GM10847 (cell line): ENCODE data around the gene GSDME.

ENCODE experiments used
- POLR2A ChIP-seq: IDR thresholded peaks from 2 replicates; pipeline ENCODE4 v1.6.1; 2011; ENCODE audit not compliant: insufficient read length; ENCODE audit errors: extremely low read depth

Gene GSDME

DNA sequence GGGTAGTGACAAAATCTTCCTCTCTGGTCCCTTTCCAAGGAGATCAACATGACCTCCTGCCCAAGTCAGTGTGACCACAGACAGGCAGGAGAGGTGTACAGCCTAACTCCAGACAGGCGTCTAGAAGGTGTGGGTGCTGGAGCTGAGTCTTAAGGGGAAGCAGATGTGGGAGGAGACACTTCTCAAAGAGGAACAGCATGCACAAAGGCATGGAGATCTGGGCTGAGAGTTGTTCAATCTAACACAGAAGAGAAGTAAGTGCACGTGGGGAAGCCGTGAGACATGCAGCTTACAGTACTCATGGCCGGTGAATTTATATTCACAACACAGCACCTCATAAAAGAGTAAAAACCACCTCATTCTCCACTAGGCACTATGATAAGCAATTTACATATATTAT is 23.8 kb upstream of the GSDME start:
- TF ChIP-seq POLR2A: no peak

DNA sequence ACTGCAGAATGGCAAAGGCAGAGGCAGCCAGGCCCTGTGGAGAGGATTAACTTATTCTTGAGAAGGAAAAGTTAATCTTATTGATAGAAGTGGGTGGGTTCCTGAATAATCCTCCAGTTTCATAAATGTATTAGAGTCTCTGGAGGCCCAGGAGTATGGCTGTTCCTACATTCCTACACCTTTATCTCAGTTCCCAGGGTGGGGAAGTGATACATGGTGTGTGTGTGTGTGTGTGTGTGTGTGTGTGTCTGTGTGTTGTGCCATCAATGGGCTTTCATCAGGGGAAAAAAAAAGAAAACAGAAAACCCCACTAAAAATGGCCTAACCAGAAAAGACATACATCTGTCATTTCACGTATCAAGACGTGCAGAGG is 22.0 kb upstream of the GSDME start:
- TF ChIP-seq POLR2A: no peak

DNA sequence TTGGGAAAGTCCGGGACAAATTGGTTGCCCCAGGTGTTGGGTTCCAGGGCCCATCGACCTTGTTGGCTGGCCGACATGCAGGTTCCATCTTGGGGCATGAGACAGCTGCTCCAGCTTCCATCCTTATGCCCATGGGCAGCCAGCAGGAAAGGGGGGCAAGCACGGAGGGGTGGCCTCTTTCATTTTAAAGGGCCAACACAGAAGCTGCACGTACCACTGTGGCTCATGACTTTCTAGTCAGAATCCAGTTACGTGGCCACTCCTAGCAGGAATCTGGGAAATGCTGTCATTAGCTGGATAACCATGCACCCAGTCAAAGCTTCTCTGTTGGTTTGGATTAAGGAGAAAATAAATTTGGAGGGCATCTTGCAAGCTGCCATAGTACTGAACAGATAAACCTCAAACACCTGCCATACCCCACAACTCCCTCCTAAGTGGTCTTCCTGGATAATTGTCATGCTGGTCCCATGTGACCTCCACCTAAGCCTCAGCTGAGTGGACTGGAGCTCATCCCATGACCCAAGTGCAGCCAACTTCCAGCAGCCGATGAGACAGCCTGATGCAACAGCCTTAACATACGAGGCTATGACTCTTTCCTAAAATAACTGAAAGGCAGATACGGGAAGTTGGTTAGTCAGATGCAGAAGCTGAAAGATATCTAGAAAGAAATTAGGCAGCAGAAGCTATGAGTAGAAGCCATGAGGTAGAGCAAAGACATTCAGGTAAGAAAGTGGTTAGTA is 21.4 kb upstream of the GSDME start:
- no peak for TF ChIP-seq POLR2A

DNA sequence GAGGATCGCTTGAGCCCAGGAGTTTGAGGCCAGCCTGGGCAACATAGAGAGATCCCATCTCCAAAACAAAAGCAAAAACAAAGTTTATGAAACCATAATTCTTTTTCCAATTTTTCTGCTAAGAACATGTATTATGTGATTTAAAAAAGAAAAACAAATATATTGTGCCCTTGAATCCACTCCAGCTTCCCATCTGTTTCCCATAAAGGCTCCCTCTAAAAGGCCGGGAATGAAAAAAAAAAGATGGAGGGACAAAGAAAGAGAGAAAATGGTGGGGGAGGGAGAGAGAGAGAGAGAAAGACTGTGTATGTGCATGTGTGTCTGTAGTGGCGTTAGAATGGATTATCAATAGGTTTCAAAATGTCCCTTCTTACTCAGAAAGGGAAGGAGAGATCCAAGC is 20.5 kb upstream of the GSDME start:
- no peak for TF ChIP-seq POLR2A

DNA sequence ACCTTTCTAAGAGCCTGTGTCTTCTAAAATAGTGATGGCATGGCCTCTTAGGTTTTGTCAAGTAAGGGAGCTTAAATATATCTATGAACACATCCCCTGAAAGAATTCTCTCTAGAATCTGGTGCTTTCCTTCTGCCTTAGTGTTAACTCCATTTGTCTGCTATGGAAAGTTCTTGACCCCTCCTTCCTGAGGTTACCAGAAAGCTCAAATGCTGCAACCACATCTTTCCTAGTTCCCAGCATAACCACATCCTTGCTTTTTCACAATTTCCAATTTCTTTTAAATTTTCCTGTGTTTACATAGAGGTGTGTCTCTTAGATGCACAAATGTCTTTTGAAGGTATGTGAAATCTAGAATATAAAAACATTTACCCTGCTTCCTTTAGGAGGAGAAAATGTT is 16.4 kb upstream of the GSDME start:
- TF ChIP-seq POLR2A: no peak

DNA sequence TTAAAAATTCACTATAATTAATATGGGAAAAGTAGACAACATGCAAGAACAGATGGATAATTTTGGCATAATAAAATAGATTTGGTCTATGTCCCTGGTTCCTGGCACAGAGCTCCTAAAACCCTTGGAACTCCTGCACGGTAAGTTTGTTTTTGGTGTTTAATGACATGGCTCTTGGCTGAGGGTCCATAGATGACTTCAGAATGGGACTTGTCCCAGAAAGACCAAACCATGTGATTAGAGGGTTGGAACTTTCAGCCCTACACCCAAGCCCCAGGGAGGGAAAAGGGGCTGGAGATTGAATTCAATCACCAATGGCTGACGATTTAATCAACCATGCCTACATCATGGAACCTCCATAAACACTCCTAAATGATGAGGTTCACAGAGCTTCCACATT is 12.6 kb upstream of the GSDME start:
- no peak for TF ChIP-seq POLR2A

DNA sequence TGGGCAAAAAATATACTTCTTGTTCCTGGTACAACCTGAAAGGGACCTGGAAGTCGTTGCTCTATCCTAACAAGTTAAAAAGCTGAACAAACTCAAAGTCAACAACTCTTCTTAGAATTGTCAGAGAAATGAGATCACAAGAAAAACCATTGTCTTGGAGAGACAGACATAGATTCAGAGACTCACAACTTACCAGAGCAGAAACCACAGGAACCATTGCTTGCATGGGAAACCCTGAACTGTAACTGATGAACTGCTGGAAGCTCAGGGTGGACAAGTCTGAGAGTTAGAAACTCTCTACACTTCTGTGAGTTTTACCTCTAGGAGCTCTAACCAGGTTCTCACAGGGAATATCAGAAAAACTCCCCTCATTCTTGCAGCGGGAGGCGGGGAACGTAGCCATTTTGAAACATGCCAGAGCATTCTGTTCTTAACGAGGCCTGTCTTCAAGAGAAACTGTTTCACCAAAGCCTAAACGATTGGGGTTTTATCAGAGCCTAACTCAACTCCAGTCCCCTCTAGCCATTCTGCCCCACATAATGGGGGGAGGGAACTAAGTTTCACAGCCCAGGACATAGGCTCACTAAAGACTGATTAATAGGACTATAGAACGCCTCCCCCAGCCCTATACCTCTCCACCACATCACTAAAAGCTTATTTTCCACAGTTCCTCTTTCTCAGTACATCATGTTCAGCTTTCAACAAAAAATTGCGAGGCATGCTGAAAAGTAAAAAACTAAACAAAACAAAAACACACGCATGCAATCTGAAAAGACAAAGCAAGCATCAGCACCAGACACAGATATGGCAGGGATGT is 12.0 kb upstream of the GSDME start:
- TF ChIP-seq POLR2A: no peak

DNA sequence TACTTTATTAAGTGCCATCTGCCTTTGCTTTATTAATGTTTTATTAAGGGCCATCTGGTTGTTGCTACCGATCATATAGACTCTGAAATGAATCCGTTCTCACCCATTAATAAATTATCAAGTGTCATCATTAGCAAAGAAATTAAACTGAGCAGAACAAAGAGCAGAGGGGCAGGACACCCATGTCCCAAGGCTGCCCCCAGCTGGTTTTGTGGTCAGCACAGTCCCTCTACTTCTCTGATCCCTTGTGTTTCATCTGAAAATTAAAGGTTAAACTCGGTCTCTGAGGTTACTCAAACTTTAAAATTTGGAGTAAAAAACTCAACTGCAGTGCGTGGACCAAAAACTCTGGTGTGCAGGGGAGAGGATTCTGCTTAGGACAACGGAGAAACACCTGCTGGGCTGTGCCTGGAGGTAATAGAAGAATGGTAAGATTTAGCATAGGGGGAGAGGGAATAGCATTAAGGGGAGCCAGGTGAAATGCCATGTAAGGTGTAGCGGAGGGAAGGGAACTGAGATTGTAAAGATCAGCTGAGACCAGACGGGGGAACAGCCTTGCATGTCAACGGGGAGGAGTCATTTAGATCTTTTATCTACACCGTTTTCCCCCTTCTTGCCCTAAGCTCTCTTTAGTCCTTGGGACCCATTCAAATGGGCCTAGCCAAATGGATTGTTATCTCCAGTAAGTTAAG is 10.8 kb upstream of the GSDME start:
- no peak for TF ChIP-seq POLR2A

DNA sequence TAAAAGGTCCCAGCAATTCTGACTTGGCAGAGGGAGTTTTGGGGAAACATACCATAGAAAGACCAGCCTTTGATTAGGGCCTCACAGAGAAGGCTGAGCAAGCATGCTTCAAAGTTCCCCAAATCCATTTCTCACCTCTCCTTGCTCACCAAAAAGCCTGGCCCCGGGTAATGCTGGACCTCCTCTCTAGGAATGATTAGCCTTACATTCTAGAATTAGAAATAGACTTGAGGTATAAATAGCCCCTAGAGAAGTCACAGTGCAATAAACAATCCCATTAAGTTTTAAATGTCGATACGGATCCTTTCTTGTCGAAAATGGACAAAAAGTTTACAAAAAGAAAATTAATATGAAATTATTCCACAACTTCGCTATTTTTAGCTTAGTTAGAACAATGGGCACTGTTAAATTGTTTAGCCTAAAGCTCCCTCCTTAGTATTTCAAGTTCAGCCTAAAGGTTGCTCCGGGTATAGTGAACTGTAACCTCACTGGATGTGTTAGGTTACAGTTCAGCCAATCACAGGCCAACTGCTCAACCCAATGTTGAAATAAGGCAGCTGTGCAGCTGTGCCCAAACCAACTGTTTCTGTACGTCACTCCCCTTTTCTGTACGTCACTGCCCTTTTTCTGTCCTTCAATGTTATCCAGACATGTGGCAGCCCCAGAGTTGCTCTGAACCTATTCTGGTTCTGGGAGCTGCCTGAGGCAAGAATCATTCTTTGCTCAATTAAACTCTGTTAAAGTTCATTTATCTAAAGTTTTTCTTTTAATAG is 7.9 kb upstream of the GSDME start:
- no peak for TF ChIP-seq POLR2A

DNA sequence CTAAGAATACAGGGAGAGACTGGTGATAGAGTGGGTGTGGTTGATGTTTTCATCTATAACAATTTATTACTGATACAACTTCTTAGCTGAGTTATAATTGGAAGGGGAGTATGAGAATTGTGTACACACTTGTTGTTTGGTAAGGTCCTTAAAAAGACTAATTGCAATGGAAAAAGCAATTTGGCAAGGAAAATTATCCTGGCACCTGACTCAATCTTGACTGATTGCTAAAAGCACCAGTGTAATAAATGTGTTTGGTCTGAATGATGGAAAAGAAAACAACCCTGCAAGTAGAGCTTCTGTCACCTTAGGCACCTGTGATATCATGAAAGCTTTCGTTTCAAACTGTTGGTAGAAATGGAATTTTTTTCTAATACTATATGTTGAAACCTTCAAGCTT is 6.7 kb upstream of the GSDME start:
- TF ChIP-seq POLR2A: no peak

DNA sequence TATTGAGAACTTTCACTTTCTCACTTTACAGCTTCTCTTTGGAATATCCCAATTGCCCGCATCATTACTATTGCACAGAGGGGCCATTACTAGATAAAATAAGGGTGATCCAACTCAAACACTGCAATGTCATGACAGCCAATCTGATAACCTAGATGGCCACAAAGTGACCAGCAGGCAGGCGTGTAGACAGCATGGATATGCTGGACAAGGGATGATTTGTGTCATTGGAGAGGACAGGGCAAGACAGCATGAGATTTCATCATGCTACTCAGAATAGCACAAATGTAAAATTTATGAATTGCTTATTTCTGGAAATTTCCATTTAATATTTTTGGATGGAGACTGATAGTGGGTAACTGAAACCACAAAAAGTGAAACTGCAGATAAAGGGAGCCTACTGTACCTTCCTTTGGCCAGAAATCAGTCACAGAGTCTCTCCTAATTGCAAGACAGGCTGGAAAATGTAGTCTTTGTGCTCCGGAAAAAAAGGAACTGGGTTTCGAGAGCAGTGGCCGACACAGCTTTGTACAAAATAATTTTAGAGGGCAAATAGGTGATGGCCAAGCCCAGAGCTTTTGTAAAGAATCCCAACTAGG is 6.1 kb upstream of the GSDME start:
- no peak for TF ChIP-seq POLR2A

DNA sequence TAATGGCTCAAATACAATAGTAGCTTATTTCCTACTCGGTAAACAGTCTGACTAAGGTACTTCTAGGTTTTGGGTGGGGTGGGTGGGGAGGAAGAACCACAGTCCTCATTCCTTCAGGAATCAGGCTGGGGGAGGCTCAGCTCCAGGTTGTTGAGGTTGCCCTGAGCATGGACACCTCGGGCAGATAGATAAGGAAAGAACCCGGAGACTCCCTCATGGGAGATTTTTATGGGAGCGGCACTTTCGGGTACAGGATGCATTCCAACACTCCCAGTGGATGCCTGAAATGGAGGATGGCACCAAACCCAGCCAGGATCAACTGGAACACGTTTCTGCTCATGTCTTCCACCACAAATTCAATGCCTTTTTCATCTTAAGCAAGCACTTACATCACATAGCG is 5.5 kb upstream of the GSDME start:
- no peak for TF ChIP-seq POLR2A

DNA sequence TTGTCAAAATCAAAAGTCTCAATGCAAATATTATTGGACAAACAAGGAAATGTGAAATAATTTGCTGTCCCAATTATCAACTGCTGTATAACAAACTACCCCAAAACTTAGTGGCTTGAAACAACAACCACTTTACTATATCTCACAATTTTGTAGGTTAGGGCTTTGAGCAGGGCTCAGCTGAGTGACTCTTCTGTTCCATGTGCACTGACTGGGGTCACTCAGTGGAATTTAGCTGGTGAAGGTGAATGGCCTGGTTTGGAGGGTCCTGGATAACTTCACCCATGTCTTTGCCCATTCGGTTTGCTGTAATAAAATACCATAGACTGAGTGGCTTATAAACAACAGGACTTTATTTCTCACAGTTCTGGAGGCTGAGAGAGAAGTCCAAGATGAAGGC is 3.7 kb upstream of the GSDME start:
- TF ChIP-seq POLR2A: no peak

DNA sequence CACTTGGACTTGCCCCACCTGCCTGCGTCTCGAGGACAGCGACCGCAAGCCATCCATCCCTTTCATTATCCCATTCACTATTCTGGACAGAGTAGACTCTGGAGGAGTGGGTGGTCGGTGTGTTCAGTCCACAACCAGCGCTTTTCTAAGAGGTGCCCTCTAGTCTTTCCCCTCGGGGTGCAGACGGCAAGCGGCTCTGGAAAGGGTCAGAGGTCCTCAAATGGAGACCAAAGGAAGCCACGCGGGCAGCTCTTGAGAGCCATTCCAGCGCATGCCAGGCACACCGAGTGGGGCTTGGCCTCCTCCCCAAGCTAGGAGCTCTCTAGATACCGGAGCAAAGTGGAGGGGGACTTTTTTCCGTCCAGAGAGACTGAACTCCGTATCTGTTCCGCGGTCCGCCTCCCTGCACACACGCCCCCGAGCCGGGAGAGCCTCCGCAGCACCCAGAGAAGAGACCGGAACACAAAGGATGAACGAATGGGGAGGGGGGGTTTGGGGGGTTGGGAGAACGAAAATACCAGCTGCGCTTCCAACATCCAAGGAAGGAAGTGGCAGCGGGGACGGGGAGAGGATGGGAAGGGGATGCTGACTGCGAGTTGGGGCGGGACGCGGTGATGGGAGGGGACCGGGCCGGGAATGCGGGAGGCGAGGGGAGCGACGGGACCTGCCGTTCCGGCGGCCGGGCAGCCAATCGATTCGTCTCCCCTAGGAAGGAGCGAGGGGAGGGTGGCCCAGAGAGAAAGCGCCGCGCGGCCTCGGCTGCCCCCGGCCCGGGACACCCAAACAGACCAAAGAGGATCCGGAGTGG is 515 bp downstream of the GSDME start:
- no peak for TF ChIP-seq POLR2A
